MCF 10A (cell line): ENCODE data around the gene KRT72. TPM values are rescaled to one million over a fixed set of nuclear protein-coding genes. Genes with fewer than 3 reads are reported as not detected.

Experiments used
- BruUV-seq: library from RNA; stranded (reverse); fragments of 400-500 nt; replicated peaks from 2 replicates; lab custom pipeline; 2021; lab: Mats Ljungman, UMichigan
- CTCF ChIA-PET: fragments of 300-600 bp; sonication (Branson Sonifier 250); formaldehyde crosslinking; extraction: SDS; loops from one replicate; lab custom pipeline; 2021; ENCODE audit warnings: antibody characterized with exemption, inconsistent platforms; lab: Yijun Ruan, JAX
- POLR2A ChIA-PET: fragments of 300-600, 350-650 bp; sonication (Branson Sonifier 250); formaldehyde crosslinking; extraction: SDS; loops from one replicate; lab custom pipeline; 2020; ENCODE audit warnings: antibody characterized with exemption, inconsistent platforms; lab: Yijun Ruan, JAX
- DNase-seq: peaks from one replicate; pipeline ENCODE4 v3.0.0-alpha.2; 2018; ENCODE audit not compliant: unreplicated experiment
- H3K27ac Mint-ChIP-seq: one replicate; pipeline ENCODE4 v1.8.0; 2022; ENCODE audit warnings: mild to moderate bottlenecking, low read depth, mixed read lengths; ENCODE audit not compliant: unreplicated experiment
- H3K27me3 Mint-ChIP-seq: one replicate; pipeline ENCODE4 v1.8.0; 2022; ENCODE audit warnings: mixed read lengths; ENCODE audit not compliant: insufficient read depth, unreplicated experiment
- H3K36me3 Mint-ChIP-seq: one replicate; pipeline ENCODE4 v1.8.0; 2022; ENCODE audit warnings: mild to moderate bottlenecking, moderate library complexity, mixed read lengths; ENCODE audit not compliant: insufficient read depth, unreplicated experiment
- H3K4me1 Mint-ChIP-seq: one replicate; pipeline ENCODE4 v1.8.0; 2022; ENCODE audit warnings: mixed read lengths; ENCODE audit not compliant: insufficient read depth, unreplicated experiment
- H3K4me3 Mint-ChIP-seq: one replicate; pipeline ENCODE4 v1.8.0; 2022; ENCODE audit warnings: mild to moderate bottlenecking, moderate library complexity, mixed read lengths; ENCODE audit not compliant: unreplicated experiment
- H3K9me3 Mint-ChIP-seq: one replicate; pipeline ENCODE4 v1.8.0; 2022; ENCODE audit warnings: mixed read lengths; ENCODE audit not compliant: unreplicated experiment
- CTCF ChIP-seq: fragments of 200-600 bp; IDR thresholded peaks from one replicate; pipeline ENCODE4 v1.8.0; 2022; ENCODE audit warnings: antibody characterized with exemption, mild to moderate bottlenecking; ENCODE audit not compliant: unreplicated experiment
- intact Hi-C: fragments of 100-400 bp; cut with micrococcal nuclease; formaldehyde crosslinking; loops from 2 replicates; pipeline ENCODE4 v1.14.1; 2022
- total RNA-seq: library from RNA; stranded (reverse); gene quantifications from 2 replicates; pipeline ENCODE4 v1.2.3, GENCODE V29; 2022

KRT72 gene
- total RNA-seq, 1 experiment from 2014 or later, result not detected

DNA sequence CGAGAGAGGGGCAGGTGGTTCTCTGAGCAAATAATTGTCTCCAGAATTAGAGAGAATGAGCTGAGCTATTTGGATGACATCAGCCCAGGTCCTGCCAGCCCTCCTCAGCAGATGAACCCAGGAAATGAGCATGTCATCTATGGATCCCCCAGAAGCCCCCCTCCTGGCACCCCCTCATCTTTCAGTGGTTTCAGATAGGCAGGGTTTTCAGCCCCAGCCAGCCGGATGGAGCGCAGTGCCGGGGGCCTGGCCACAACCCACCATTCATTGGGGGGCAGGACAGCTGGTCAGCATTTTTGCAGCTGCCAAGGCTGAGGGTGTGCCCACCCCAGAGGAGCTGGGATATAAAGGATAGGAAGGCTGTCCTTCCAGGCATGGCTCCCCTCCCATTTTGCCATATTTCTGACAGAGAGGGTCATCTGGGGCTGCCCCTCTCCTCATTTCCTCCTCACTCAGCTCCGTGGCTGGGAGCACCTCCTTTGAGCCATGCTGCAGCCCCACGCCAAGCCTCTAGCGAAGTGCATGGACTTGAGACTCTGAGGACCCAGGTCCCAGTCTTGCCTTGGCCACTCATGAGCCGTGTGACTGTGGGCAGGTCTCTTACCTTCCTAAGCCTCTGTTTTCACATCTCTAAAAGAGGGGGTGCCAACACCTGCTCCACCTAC is 42.4 kb downstream of the KRT72 start:
- TF ChIP-seq CTCF, result no peak
- CTCF ChIA-PET, result no interaction called here
- no peak for DNase-seq
- Mint-ChIP-seq H3K36me3 (no peaks in the 10 kb centered on the region), H3K27ac (no peak overlapping the region), H3K9me3 (no peaks in the 10 kb centered on the region), H3K4me3 (no peak overlapping the region), H3K4me1 (no peaks in the 10 kb centered on the region), H3K27me3 (peaks cover 25% of the 10 kb centered on the region)
- intact Hi-C loops, result no loop called here
- no TSS peak for BruUV-seq
- POLR2A ChIA-PET, result no interaction called here

DNA sequence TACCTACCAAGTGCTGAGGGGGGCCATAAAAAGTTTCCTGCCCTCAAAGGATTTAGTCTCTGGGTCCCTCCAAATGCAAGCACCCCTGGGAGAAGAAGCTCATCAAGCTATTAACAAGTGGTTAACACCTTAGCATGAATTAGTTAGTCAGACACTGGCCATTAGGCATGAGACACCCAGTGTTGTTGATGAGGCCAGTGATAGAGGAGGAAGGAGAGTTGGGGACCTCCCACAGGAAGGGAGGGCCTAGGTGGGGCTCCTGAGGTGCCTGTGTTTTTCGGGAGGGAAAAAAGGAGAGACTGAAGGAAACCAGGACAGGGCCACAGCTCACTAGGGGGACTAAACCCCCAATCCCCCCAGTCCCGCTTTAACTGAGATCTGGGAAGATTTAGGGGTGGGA is 43.8 kb downstream of the KRT72 start:
- Mint-ChIP-seq H3K4me1 (no peaks in the 10 kb centered on the region), H3K27ac (no peak overlapping the region), H3K4me3 (no peak overlapping the region), H3K36me3 (no peaks in the 10 kb centered on the region), H3K9me3 (no peaks in the 10 kb centered on the region), H3K27me3 (peaks cover 25% of the 10 kb centered on the region)
- no peak for TF ChIP-seq CTCF
- ChIA-PET POLR2A (no interaction called here), CTCF (interaction anchor here (0.7 to 1.0 kb wide), 2 partner anchors 26 to 706 kb away, joined by 4 read pairs; no protein-coding TSS in a partner anchor)
- no TSS peak for BruUV-seq
- intact Hi-C loops, result no loop called here
- no peak for DNase-seq

- intact Hi-C loops, result no loop called here
- H3K27me3 Mint-ChIP-seq, result peaks cover 25% of the 10 kb centered on the region
- no TSS peak for BruUV-seq
- no peaks in the 10 kb centered on the region for H3K36me3 Mint-ChIP-seq
- H3K4me1 Mint-ChIP-seq, result no peaks in the 10 kb centered on the region
- H3K9me3 Mint-ChIP-seq, result no peaks in the 10 kb centered on the region
- H3K4me3 Mint-ChIP-seq, result no peak overlapping the region
- CTCF ChIA-PET, result interaction anchor here (0.6 to 1.4 kb wide), 4 partner anchors 22 to 471 kb away, joined by 3 to 6 read pairs (median 4); no protein-coding TSS in a partner anchor
- TF ChIP-seq CTCF, result no peak
- POLR2A ChIA-PET, result no interaction called here
- H3K27ac Mint-ChIP-seq, result no peak overlapping the region
- no peak for DNase-seq
Measured at GRCh38 chr12:52555577-52555976, 45.7 kb downstream of the KRT72 start.

GRCh38 chr12:52552681-52553195 is 48.5 kb downstream of the KRT72 start, which contains the start of gene KRT71:
Gene KRT71 (minus strand): TSS chr12:52553145. CDS start chr12:52553077, 68 bp downstream.
- Mint-ChIP-seq H3K36me3 (no peaks in the 10 kb centered on the region), H3K9me3 (no peaks in the 10 kb centered on the region), H3K4me3 (no peak within 1 kb of the TSS), H3K4me1 (no peaks in the 10 kb centered on the region), H3K27ac (no peak within 1 kb of the TSS), H3K27me3 (peaks cover 25% of the 10 kb centered on the region)
- CTCF ChIA-PET, result interaction anchor here (0.7 kb wide), 1 partner anchor 700 kb away, joined by 3 read pairs; no protein-coding TSS in a partner anchor
- BruUV-seq, result no TSS peak
- POLR2A ChIA-PET, result no interaction called here
- no peak for DNase-seq
- intact Hi-C loops, result no loop called here
- no peak for TF ChIP-seq CTCF
